GM12872 (cell line): ENCODE measurements around the gene XRCC1.

Source experiments
- TF ChIP-seq, protein P1 (sequence below): IDR thresholded peaks from 3 replicates; pipeline ENCODE4 v1.5.1; 2011; ENCODE audit warnings: low read depth, mild to moderate bottlenecking, low read length, moderate library complexity; ENCODE audit not compliant: insufficient read depth

XRCC1 gene

DNA sequence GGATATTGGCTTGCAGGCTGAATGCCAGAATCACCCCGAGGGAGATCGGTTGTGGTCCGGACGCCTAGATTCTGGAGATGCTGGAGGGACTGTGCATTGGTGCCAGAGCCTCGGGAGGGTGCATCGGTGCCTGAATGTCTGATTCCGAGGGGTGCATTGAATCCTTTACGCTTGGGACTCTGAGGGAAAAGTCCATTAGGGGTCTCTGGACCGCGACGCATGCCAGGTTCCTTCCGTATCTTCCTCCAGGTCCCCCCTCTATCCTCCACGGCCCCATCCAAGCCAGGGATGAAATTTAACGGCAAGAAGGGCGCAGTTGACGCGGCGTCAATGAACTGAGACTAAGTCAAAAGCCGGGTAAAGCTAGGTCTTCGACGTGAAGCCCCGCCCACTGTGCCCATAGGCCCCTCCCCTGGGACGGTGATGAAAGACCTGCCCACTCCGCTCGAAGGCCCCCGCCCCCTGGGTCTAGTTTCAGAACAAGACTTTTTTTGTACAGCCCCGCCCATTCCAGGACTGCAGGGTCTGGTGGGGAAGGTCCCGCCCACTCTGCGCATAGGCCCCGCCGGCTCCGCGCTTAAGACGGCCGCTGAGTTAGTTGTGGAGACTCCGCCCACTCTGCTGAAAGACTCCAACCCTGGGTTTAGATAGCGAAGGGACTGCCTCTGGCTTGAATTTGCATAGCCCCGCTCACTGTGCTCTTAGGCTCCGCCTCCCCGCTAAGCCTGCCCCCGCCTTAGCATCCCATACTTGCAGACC is 41.6 kb downstream of the XRCC1 start:
- TF ChIP-seq, protein P1, sequence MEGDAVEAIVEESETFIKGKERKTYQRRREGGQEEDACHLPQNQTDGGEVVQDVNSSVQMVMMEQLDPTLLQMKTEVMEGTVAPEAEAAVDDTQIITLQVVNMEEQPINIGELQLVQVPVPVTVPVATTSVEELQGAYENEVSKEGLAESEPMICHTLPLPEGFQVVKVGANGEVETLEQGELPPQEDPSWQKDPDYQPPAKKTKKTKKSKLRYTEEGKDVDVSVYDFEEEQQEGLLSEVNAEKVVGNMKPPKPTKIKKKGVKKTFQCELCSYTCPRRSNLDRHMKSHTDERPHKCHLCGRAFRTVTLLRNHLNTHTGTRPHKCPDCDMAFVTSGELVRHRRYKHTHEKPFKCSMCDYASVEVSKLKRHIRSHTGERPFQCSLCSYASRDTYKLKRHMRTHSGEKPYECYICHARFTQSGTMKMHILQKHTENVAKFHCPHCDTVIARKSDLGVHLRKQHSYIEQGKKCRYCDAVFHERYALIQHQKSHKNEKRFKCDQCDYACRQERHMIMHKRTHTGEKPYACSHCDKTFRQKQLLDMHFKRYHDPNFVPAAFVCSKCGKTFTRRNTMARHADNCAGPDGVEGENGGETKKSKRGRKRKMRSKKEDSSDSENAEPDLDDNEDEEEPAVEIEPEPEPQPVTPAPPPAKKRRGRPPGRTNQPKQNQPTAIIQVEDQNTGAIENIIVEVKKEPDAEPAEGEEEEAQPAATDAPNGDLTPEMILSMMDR = no peak

DNA sequence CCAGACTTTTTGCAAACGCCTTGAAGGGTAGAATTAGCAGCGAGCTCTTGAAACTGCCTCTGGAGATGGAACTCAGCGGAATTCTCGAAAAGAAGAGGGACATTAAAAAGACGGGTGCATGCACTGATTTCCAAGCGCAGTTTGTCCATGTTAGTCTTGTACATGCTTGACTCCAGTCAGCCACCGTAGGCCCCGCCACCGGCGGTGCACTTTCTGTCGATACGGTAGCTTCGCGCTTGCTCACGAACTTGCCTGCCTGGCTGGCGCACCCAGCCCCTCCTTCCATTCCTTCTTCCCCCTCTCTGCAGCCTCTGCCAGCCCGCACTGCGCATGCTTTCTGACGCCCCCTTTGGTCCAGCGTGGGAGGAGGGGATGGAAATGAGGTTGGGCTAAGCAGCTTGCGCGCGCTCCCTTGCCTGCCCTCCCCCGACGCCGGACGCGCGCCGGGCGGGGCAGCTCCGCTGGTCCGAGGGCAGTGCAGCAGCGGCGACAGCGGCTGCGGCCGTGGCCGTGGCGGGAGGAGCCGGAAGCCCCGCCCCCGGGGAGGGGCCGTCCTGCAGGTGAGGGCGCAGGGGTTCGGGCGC is 42.3 kb downstream of the XRCC1 start, which contains the start of gene ZNF575:
Gene ZNF575 (plus strand): TSS at position 227 of the 584 bp plus-strand sequence. CDS start 1,235 bp downstream, outside the sequence.
- TF ChIP-seq, protein P1 = no peak

DNA sequence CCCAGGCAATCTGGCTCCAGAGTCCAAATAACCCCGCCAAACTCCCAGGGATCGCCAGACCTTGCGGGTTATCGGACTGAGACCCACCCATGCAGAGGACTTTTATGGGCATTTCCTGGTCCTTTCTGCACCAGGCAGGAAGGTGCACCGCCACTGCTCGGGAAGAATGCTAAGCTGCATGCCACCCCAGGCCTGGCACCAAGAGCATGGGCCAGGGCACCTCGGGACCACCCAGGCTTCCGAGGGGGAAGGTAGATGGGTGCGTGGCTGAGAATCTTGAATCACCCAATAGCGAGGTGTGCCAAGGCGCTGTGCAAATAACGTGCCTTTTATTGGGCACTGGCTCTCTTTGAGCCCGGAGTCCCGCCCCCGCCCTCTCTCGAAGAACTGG is 42.8 kb downstream of the XRCC1 start:
- TF ChIP-seq, protein P1 = no peak

DNA sequence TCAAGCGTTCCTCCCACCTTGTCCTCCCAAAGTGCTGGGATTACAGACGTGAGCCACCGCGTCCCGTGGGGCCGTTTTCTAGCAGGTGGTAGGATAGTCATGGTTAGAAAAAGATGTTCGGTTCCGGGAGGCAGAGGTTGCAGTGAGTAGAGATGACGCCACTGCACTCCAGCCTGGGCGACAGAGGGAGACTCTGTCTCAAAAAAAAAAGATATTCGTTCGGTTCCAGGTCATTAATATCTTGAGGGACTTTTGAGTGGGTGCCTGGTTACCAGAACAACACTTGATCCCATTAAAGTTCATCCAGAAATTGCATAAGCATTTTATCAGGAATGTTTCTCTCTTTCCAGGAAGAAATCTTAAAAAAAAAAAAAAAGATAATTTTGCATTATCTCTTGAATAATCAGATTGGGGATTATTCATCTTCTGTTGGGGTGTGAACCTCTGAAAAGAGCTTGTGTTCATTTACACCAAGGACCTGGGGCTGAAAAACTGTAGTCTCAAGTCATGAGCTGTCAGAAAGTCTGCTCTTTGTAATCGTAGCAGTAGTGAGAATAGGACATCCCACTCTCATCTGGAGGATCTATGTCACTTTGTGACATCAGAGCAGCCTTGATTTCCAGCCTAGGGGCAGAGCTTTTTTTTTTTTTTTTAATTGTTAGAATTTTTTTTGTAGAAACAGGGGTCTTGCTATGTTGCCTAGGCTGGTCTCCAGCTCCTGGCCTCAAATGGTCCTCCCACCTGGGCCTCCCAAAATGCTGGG is 47.3 kb downstream of the XRCC1 start:
- TF ChIP-seq, protein P1 = no peak

DNA sequence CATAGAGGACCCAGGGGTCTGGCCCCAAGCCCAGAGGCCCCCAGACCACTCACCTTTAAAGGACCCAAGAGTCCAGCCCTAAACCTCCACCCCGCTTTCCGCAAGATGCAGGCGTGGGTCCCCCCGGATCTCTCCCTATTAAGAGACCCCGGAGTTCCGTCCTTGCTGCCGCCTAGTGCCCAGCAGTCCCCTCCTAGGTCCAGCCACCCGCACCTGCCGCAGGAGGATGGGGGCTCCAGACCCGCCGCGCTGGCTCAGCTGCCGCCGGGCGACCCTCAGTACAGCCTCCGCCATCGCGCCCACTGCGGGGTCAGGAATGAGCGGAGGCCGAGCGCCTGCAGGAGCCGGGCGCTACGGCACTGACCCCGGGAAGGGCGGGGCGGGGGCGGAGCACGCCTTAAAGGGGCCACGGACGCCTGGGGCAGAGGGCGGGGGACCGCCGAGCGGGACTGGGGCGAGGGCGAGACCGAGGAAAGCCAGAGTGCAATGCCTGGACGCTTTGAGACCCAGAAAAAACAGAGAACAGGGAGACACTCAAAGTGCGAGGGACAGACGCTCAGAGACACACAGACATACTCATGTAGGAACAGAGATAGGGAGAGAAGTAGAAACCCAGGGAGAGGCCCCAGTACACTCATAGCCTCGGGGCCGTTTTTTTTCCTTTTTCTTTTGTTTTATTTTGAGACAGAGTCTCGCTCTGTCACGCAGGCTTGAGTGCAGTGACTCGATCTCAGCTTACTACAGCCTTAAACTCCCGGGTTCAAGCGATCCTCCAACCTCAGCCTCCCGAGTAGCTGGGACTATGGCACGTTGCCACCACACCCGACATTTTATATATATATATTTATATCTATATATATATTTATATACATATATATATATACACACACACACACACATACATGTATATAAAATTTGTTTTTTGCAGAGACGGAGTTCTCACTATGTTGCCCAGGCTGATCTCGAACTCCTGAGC is 48.2 kb downstream of the XRCC1 start, which contains the start of gene ETHE1:
Gene ETHE1 (minus strand): TSS at position 318 of the 976 bp plus-strand sequence. CDS start 24 bp downstream, at position 294.
- TF ChIP-seq, protein P1 = no peak

DNA sequence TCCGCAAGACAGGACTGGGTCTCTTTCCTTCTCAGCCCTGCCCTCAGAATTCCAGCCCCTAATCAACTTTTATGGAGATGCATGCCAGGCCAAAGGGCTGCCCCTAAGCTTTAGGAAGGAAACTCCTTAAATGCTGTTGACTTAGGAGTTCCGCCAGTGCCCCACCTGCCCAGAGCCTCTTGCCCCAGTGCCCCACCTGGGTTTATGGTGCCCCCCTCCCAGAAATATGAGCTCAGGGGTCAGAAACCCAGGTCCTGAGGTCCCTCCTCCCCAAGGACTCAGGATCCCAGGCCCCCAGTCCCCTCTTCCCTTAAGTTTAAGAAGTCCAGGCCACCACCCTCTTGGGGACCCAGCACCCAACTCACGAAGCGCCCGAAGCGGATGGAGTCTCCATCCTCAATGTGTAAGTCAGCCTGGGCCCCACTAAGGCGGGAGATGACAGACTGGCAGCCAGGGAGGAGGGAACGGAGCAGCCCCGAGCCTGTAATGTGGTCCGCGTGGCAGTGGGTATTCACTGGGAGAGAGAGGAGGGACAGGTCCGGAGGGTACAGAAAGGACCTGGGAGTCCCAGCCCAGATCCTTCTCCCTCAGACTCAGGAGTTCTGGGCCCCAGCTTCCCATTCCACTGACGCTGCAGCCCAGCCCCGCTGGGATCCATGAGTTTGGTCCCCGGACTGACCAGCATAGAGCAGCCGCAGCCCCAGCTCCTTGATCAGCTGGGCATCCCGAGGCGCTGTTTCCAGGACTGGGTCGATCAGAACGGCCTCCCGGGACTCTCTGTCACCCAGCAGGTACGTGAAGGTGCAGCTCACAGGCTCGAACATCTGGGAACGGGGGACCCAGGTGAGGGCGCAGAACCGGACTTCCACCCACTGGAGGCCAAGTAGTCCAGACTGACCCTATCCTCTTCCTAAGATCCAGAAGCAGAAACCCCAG is 49.2 kb downstream of the XRCC1 start:
- TF ChIP-seq, protein P1 = no peak
